Vagina (tissue), 2 donors: ENCODE data around the gene POPDC2. TPM values are rescaled to one million over a fixed set of nuclear protein-coding genes. Genes with fewer than 3 reads are reported as not detected.
A peak's percentile ranks its signal among the peaks of the same experiment; 100 is the strongest.

ENCODE experiments used
- DNase-seq, 2 donors: peaks; one replicate each; pipeline ENCODE4 v3.0.0-alpha.2; 2017; ENCODE audit errors: extremely low spot score in 2 of 2
- H3K27ac ChIP-seq: fragments of 200-600 bp; sonication (generic); one replicate; pipeline ENCODE4 v1.5.1; 2019
- H3K27me3 ChIP-seq: fragments of 200-600 bp; sonication (generic); one replicate; pipeline ENCODE4 v1.5.1; 2019
- H3K36me3 ChIP-seq, 2 donors: fragments of 200-600 bp; sonication (generic); one replicate each; pipeline ENCODE4 v1.5.1; 2017 to 2019
- H3K4me1 ChIP-seq: fragments of 200-600 bp; sonication (generic); one replicate; pipeline ENCODE4 v1.5.1; 2019
- H3K4me3 ChIP-seq, 2 donors: fragments of 200-600 bp; sonication (generic); 1 replicate in 1 of 2; 2 replicates in 1 of 2; pipeline ENCODE4 v1.5.1; 2016 to 2019
- H3K9me3 ChIP-seq: fragments of 200-600 bp; sonication (generic); one replicate; pipeline ENCODE4 v1.5.1; 2019
- CTCF ChIP-seq, 3 experiments: fragments of 450-650 bp in 2 of 3; fragments of 200-600 bp in 1 of 3; sonication (generic) in 1 of 3; IDR thresholded peaks; one replicate each; pipeline ENCODE4 v1.5.1; 2017 to 2019; ENCODE audit warnings: antibody characterized with exemption in 3 of 3, mild to moderate bottlenecking in 2 of 3, moderate library complexity in 2 of 3
- POLR2A ChIP-seq, 2 donors: fragments of 450-650 bp; IDR thresholded peaks; one replicate each; pipeline ENCODE4 v1.6.1; 2017; ENCODE audit warnings: antibody characterized with exemption in 2 of 2, mild to moderate bottlenecking in 2 of 2, moderate library complexity in 2 of 2
- POLR2AphosphoS5 ChIP-seq, 2 donors: sonication (generic); formaldehyde crosslinking; IDR thresholded peaks; one replicate each; pipeline ENCODE4 v1.9.0; 2017; ENCODE audit warnings: antibody characterized with exemption in 2 of 2, mild to moderate bottlenecking in 2 of 2, low read depth in 1 of 2; ENCODE audit not compliant: insufficient read depth in 1 of 2
- intact Hi-C: fragments of 100-400 bp; cut with DNase I; formaldehyde crosslinking; loops from one replicate; pipeline ENCODE4 v1.15.1; 2023
- total RNA-seq: library from RNA; depleted of rRNA; stranded (reverse); fragments of >200 nt; gene quantifications from one replicate; pipeline ENCODE4 v1.2.3, GENCODE V29; 2016

The POPDC2 gene
- total RNA-seq, 1 donor from 2014 or later = 3.4 TPM

- no peak overlapping the region for H3K27ac ChIP-seq
- no peaks in the 10 kb centered on the region for H3K9me3 ChIP-seq
- intact Hi-C loops = no loop called here
- no peak overlapping the region for H3K4me3 ChIP-seq
- H3K36me3 ChIP-seq = no peaks in the 10 kb centered on the region
- H3K27me3 ChIP-seq = no peaks in the 10 kb centered on the region
- no peaks in the 10 kb centered on the region for H3K4me1 ChIP-seq
- peak in 1 of 2 donors; percentile 67 for DNase-seq
- no peak for TF ChIP-seq POLR2A (IDR thresholded peaks at IDR 0.05)
- TF ChIP-seq CTCF (IDR thresholded peaks at IDR 0.05) = no peak
- no peak for TF ChIP-seq POLR2AphosphoS5 (IDR thresholded peaks at IDR 0.05; ENCODE audit: insufficient read depth in 1 of 2, low read depth in 1 of 2)
Observed at GRCh38 chr3:119613872-119614271, 46.5 kb downstream of the POPDC2 start.

GRCh38 chr3:119613201-119613600, 47.2 kb downstream of the POPDC2 start:
- Histone ChIP-seq H3K27ac (no peak overlapping the region), H3K4me3 (no peak overlapping the region), H3K9me3 (no peaks in the 10 kb centered on the region), H3K4me1 (no peaks in the 10 kb centered on the region), H3K36me3 (no peaks in the 10 kb centered on the region), H3K27me3 (no peaks in the 10 kb centered on the region)
- intact Hi-C loops = no loop called here
- DNase-seq = peak in 1 of 2 donors; percentile 32
- no peak for TF ChIP-seq POLR2AphosphoS5 (IDR thresholded peaks at IDR 0.05; ENCODE audit: insufficient read depth in 1 of 2, low read depth in 1 of 2)
- no peak for TF ChIP-seq POLR2A (IDR thresholded peaks at IDR 0.05)
- TF ChIP-seq CTCF (IDR thresholded peaks at IDR 0.05) = no peak

GRCh38 chr3:119611664-119612063, 48.7 kb downstream of the POPDC2 start:
- Histone ChIP-seq H3K9me3 (no peaks in the 10 kb centered on the region), H3K36me3 (no peaks in the 10 kb centered on the region), H3K27me3 (no peaks in the 10 kb centered on the region), H3K4me3 (no peak overlapping the region), H3K4me1 (no peaks in the 10 kb centered on the region), H3K27ac (no peak overlapping the region)
- intact Hi-C loops = no loop called here
- no peak for TF ChIP-seq CTCF (IDR thresholded peaks at IDR 0.05)
- TF ChIP-seq POLR2AphosphoS5 (IDR thresholded peaks at IDR 0.05; ENCODE audit: insufficient read depth in 1 of 2, low read depth in 1 of 2) = no peak
- TF ChIP-seq POLR2A (IDR thresholded peaks at IDR 0.05) = no peak
- no peak for DNase-seq

GRCh38 chr3:119609301-119609700, 51.1 kb downstream of the POPDC2 start:
- H3K27me3 ChIP-seq = no peaks in the 10 kb centered on the region
- H3K27ac ChIP-seq = no peak overlapping the region
- no peaks in the 10 kb centered on the region for H3K4me1 ChIP-seq
- DNase-seq = no peak
- no peak for TF ChIP-seq POLR2A (IDR thresholded peaks at IDR 0.05)
- TF ChIP-seq POLR2AphosphoS5 (IDR thresholded peaks at IDR 0.05; ENCODE audit: insufficient read depth in 1 of 2, low read depth in 1 of 2) = no peak
- no peaks in the 10 kb centered on the region for H3K9me3 ChIP-seq
- no peaks in the 10 kb centered on the region for H3K36me3 ChIP-seq
- H3K4me3 ChIP-seq = no peak overlapping the region
- intact Hi-C loops = no loop called here

GRCh38 chr3:119608405-119609000, 51.9 kb downstream of the POPDC2 start:
- H3K9me3 ChIP-seq = no peaks in the 10 kb centered on the region
- H3K27me3 ChIP-seq = no peaks in the 10 kb centered on the region
- no peak overlapping the region for H3K4me3 ChIP-seq
- H3K4me1 ChIP-seq = no peaks in the 10 kb centered on the region
- H3K36me3 ChIP-seq = no peaks in the 10 kb centered on the region
- TF ChIP-seq POLR2A (IDR thresholded peaks at IDR 0.05) (no peak), POLR2AphosphoS5 (IDR thresholded peaks at IDR 0.05; ENCODE audit: insufficient read depth in 1 of 2, low read depth in 1 of 2) (no peak), CTCF (IDR thresholded peaks at IDR 0.05) (no peak)
- H3K27ac ChIP-seq = no peak overlapping the region
- intact Hi-C loops = no loop called here
- no peak for DNase-seq
